ENCODE measurements around the gene ATRN.

Gene ATRN

DNA sequence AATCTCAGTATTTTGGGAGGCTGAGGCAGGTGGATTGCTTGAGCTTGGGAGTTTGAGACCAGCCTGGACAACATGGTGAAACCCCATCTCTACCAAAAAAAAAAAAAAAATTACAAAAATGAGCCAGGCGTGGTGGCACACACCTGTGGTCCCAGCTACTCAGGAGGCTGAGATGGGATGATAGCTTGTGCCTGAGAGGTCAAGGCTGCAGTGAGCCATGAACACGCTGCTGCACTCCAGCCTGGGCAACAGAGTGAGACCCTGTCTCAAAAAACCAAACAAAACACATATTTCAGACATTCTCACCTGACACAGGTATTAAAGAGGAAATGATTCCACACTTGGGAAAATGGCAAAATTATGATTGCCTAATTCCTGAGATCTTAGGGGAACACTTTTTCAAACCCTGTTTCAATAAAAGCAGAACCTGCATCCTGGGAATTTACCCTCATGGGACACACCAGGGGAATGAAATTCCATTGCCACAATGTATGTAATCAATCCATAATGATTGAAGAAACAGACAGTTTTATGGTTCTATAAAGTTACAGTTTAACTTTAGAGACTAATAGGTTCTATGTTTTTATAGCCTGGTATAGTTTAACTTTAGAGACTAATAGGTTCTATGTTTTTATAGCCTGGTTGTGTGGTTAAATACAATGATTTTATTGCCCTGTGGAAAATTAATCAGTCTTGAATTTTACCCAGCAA is 33.8 kb upstream of the ATRN start (continued):
- TF ChIP-seq KLF10 (tag by site-specific recombination; IDR thresholded peaks at IDR 0.05) (peak; percentile 63), SCRT1 (tag by site-specific recombination; IDR thresholded peaks at IDR 0.05; ENCODE audit: borderline replicate concordance) (peak; percentile 11; the same call in 1 of the 2 replicates), GLIS1 (tag by site-specific recombination; IDR thresholded peaks at IDR 0.05) (0 out of 2 replicates have a peak, but pooled peaks have one; percentile 11), HOXD13 (CRISPR knock-in tag; IDR thresholded peaks at IDR 0.05; ENCODE audit: borderline replicate concordance) (peak; percentile 86), ZNF354C (tag by site-specific recombination; IDR thresholded peaks at IDR 0.05; ENCODE audit: borderline replicate concordance, low read depth) (no peak), BCL11B (tag by site-specific recombination; IDR thresholded peaks at IDR 0.05; ENCODE audit: low read depth) (peak; percentile 86), ZSCAN30 (tag by site-specific recombination; IDR thresholded peaks at IDR 0.05) (peak; percentile 30; the same call in 1 of the 2 replicates), IKZF3 (tag by site-specific recombination; IDR thresholded peaks at IDR 0.05) (0 out of 2 replicates have a peak, but pooled peaks have one; percentile 49), ZNF292 (tag by site-specific recombination; IDR thresholded peaks at IDR 0.05; ENCODE audit: borderline replicate concordance, low read depth) (no peak), SP3 (tag by site-specific recombination; IDR thresholded peaks at IDR 0.05) (no peak)
- TF ChIP-seq, protein P1, sequence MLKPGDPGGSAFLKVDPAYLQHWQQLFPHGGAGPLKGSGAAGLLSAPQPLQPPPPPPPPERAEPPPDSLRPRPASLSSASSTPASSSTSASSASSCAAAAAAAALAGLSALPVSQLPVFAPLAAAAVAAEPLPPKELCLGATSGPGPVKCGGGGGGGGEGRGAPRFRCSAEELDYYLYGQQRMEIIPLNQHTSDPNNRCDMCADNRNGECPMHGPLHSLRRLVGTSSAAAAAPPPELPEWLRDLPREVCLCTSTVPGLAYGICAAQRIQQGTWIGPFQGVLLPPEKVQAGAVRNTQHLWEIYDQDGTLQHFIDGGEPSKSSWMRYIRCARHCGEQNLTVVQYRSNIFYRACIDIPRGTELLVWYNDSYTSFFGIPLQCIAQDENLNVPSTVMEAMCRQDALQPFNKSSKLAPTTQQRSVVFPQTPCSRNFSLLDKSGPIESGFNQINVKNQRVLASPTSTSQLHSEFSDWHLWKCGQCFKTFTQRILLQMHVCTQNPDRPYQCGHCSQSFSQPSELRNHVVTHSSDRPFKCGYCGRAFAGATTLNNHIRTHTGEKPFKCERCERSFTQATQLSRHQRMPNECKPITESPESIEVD (tag by site-specific recombination; IDR thresholded peaks at IDR 0.05) = peak; percentile 98
- TF ChIP-seq, protein P2, sequence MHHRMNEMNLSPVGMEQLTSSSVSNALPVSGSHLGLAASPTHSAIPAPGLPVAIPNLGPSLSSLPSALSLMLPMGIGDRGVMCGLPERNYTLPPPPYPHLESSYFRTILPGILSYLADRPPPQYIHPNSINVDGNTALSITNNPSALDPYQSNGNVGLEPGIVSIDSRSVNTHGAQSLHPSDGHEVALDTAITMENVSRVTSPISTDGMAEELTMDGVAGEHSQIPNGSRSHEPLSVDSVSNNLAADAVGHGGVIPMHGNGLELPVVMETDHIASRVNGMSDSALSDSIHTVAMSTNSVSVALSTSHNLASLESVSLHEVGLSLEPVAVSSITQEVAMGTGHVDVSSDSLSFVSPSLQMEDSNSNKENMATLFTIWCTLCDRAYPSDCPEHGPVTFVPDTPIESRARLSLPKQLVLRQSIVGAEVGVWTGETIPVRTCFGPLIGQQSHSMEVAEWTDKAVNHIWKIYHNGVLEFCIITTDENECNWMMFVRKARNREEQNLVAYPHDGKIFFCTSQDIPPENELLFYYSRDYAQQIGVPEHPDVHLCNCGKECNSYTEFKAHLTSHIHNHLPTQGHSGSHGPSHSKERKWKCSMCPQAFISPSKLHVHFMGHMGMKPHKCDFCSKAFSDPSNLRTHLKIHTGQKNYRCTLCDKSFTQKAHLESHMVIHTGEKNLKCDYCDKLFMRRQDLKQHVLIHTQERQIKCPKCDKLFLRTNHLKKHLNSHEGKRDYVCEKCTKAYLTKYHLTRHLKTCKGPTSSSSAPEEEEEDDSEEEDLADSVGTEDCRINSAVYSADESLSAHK (tag by site-specific recombination; IDR thresholded peaks at IDR 0.05) = peak; percentile 62; the same call in 1 of the 2 replicates

DNA sequence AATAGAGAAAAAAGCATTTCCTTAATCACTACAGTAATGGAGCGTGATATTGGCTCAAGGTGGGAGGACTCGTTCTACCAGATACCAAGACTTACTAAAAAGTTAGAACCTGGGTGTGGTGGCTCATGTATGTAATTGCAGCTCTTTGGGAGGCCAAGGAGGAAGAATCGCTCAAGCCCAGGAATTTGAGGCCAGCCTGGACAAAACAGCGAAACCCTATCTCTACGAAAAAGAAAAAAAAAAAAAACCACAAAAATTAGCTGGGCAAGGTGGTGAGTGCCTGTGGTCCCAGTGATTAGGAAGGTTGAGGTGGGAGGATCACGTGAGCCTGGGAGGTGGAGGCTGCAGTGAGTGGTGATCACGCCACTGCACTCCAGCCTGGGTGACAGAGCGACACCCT is 24.0 kb upstream of the ATRN start:
- ChIA-PET POLR2A (no interaction called here), CTCF (no interaction called here)
- H3K36me3 ChIP-seq (ENCODE audit: control insufficient read depth in 2 of 2, insufficient read depth in 1 of 2, low read length in 2 of 2) = no peaks in the 10 kb centered on the region; a peak in 1 of 3 replicates
- no peaks in the 10 kb centered on the region for H3K9me3 ChIP-seq (ENCODE audit: control insufficient read depth, insufficient read depth, low read depth, low read length)
- no peak overlapping the region for H3K27ac ChIP-seq (ENCODE audit: extremely low read depth, low read depth, low read length)
- H3K4me1 ChIP-seq (ENCODE audit: control insufficient read depth, insufficient read depth, low read length) = no peaks in the 10 kb centered on the region
- H3K4me3 ChIP-seq (ENCODE audit: low read depth, low read length) = no peak overlapping the region
- TF ChIP-seq ZSCAN23 (tag by site-specific recombination; IDR thresholded peaks at IDR 0.05) = no peak
- TF ChIP-seq ZNF223 (tag by site-specific recombination; IDR thresholded peaks at IDR 0.05) = no peak
- TF ChIP-seq ZNF248 (tag by site-specific recombination; IDR thresholded peaks at IDR 0.05) = no peak
- TF ChIP-seq, protein P3, sequence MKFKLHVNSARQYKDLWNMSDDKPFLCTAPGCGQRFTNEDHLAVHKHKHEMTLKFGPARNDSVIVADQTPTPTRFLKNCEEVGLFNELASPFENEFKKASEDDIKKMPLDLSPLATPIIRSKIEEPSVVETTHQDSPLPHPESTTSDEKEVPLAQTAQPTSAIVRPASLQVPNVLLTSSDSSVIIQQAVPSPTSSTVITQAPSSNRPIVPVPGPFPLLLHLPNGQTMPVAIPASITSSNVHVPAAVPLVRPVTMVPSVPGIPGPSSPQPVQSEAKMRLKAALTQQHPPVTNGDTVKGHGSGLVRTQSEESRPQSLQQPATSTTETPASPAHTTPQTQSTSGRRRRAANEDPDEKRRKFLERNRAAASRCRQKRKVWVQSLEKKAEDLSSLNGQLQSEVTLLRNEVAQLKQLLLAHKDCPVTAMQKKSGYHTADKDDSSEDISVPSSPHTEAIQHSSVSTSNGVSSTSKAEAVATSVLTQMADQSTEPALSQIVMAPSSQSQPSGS (tag by site-specific recombination; IDR thresholded peaks at IDR 0.05; ENCODE audit: low read depth) = no peak
- TF ChIP-seq, protein P4, sequence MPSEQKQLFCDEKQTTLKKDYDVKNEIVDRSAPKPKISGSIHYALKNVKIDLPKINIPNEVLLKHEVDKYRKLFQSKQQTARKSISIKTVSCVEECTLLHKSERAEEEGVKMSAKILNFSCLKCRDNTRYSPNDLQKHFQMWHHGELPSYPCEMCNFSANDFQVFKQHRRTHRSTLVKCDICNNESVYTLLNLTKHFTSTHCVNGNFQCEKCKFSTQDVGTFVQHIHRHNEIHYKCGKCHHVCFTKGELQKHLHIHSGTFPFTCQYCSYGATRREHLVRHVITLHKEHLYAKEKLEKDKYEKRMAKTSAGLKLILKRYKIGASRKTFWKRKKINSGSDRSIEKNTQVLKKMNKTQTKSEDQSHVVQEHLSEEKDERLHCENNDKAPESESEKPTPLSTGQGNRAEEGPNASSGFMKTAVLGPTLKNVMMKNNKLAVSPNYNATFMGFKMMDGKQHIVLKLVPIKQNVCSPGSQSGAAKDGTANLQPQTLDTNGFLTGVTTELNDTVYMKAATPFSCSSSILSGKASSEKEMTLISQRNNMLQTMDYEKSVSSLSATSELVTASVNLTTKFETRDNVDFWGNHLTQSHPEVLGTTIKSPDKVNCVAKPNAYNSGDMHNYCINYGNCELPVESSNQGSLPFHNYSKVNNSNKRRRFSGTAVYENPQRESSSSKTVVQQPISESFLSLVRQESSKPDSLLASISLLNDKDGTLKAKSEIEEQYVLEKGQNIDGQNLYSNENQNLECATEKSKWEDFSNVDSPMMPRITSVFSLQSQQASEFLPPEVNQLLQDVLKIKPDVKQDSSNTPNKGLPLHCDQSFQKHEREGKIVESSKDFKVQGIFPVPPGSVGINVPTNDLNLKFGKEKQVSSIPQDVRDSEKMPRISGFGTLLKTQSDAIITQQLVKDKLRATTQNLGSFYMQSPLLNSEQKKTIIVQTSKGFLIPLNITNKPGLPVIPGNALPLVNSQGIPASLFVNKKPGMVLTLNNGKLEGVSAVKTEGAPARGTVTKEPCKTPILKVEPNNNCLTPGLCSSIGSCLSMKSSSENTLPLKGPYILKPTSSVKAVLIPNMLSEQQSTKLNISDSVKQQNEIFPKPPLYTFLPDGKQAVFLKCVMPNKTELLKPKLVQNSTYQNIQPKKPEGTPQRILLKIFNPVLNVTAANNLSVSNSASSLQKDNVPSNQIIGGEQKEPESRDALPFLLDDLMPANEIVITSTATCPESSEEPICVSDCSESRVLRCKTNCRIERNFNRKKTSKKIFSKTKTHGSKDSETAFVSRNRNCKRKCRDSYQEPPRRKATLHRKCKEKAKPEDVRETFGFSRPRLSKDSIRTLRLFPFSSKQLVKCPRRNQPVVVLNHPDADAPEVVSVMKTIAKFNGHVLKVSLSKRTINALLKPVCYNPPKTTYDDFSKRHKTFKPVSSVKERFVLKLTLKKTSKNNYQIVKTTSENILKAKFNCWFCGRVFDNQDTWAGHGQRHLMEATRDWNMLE (tag by site-specific recombination; conservative IDR thresholded peaks at IDR 0.05; ENCODE audit: low read depth) = no peak
- TF ChIP-seq ZNF184 (tag by site-specific recombination; IDR thresholded peaks at IDR 0.05) = no peak
- TF ChIP-seq, protein P5, sequence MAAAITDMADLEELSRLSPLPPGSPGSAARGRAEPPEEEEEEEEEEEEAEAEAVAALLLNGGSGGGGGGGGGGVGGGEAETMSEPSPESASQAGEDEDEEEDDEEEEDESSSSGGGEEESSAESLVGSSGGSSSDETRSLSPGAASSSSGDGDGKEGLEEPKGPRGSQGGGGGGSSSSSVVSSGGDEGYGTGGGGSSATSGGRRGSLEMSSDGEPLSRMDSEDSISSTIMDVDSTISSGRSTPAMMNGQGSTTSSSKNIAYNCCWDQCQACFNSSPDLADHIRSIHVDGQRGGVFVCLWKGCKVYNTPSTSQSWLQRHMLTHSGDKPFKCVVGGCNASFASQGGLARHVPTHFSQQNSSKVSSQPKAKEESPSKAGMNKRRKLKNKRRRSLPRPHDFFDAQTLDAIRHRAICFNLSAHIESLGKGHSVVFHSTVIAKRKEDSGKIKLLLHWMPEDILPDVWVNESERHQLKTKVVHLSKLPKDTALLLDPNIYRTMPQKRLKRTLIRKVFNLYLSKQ (tag by site-specific recombination; IDR thresholded peaks at IDR 0.05; ENCODE audit: borderline replicate concordance) = no peak
- no peak for TF ChIP-seq GLIS2 (tag by site-specific recombination; IDR thresholded peaks at IDR 0.05)
- no peak for TF ChIP-seq ZNF571 (tag by site-specific recombination; IDR thresholded peaks at IDR 0.05)
- no peak for TF ChIP-seq ZNF624 (tag by site-specific recombination; IDR thresholded peaks at IDR 0.05)
